A549 (cell line): Measurements from ENCODE around the gene KCNF1. TPM values are rescaled to one million over a fixed set of nuclear protein-coding genes. Genes with fewer than 3 reads are reported as not detected.

ENCODE experiments used
- ATAC-seq, 2 experiments: fragments of 200-7000 bp in 1 of 2; fragments of >200 bp in 1 of 2; cut with Nextera tagmentation in 1 of 2; cut with Tn5 transposase in 1 of 2; 3 replicates each; pipeline versions ENCODE4 v1.8.0 to v1.9.1; 2018 to 2020; ENCODE audit warnings: mild to moderate bottlenecking in 1 of 2, moderate library complexity in 1 of 2
- CTCF ChIA-PET: fragments of 300-600 bp; sonication (Branson Sonifier 250); formaldehyde crosslinking; extraction: SDS; loops from one replicate; lab custom pipeline; 2021; ENCODE audit warnings: antibody characterized with exemption, inconsistent platforms; lab: Yijun Ruan, JAX
- POLR2A ChIA-PET: fragments of 350-600 bp; formaldehyde crosslinking; extraction: SDS; loops from one replicate; lab custom pipeline; 2021; ENCODE audit warnings: antibody characterized with exemption, inconsistent platforms; lab: Yijun Ruan, JAX
- DNase-seq, 2 experiments: peaks; one replicate each; pipeline versions ENCODE4 v3.0.0 to v3.0.0-alpha.2; 2011 to 2016; ENCODE audit warnings: low read depth in 1 of 2, low spot score in 1 of 2
- FAIRE-seq: peaks from 2 replicates; lab custom pipeline; 2011; peaks lifted over from hg19 to GRCh38; lab: Jason Lieb, UNC
- H3K27ac ChIP-seq, 2 experiments: fragments of >200 bp; sonication (Bioruptor Twin); formaldehyde crosslinking; 3 replicates each; pipeline ENCODE4 v1.5.1; 2016 to 2017
- H3K4me1 ChIP-seq: fragments of >200 bp; sonication (Bioruptor Twin); formaldehyde crosslinking; 3 replicates; pipeline ENCODE4 v1.6.1; 2016
- H3K4me2 ChIP-seq: fragments of >200 bp; sonication (Bioruptor Twin); formaldehyde crosslinking; 3 replicates; pipeline ENCODE4 v1.6.1; 2016
- H3K4me3 ChIP-seq: fragments of >200 bp; sonication (Bioruptor Twin); formaldehyde crosslinking; 3 replicates; pipeline ENCODE4 v1.5.1; 2016
- H3K9me3 ChIP-seq: fragments of >200 bp; sonication (Bioruptor Twin); formaldehyde crosslinking; 3 replicates; pipeline ENCODE4 v1.6.1; 2016
- ATOH8 ChIP-seq: fragments of 250-450 bp; sonication (Bioruptor Pico); IDR thresholded peaks from 2 replicates; pipeline ENCODE4 v1.5.0; 2020; ENCODE audit warnings: low read depth, mild to moderate bottlenecking, moderate library complexity
- BHLHE40 ChIP-seq: IDR thresholded peaks from 2 replicates; pipeline ENCODE4 v1.6.1; 2012; ENCODE audit warnings: low read depth, low read length, inconsistent platforms
- CBX2 ChIP-seq: fragments of 200-600 bp; sonication (generic); IDR thresholded peaks from 2 replicates; pipeline ENCODE4 v1.6.1; 2016; ENCODE audit warnings: low read depth, mild to moderate bottlenecking, borderline replicate concordance
- EHMT2 ChIP-seq: fragments of 200-600 bp; sonication (generic); IDR thresholded peaks from 2 replicates; pipeline ENCODE4 v1.6.1; 2016; ENCODE audit warnings: antibody characterized with exemption, low read depth, mild to moderate bottlenecking, moderate library complexity
- EP300 ChIP-seq, 2 experiments: fragments of >200 bp; sonication (Bioruptor Twin); formaldehyde crosslinking; IDR thresholded peaks; 2 replicates in 1 of 2; 3 replicates in 1 of 2; pipeline ENCODE4 v1.6.1; 2016 to 2017
- HDAC2 ChIP-seq: fragments of 200-600 bp; sonication (generic); IDR thresholded peaks from 2 replicates; pipeline ENCODE4 v1.6.1; 2016
- HMGXB4 ChIP-seq: fragments of 250-450 bp; sonication (Bioruptor Pico); IDR thresholded peaks from 2 replicates; pipeline ENCODE4 v1.5.0; 2021; ENCODE audit warnings: mild to moderate bottlenecking, moderate library complexity, borderline replicate concordance
- HOXA7 ChIP-seq: fragments of 250-450 bp; sonication (Bioruptor Pico); IDR thresholded peaks from 2 replicates; pipeline ENCODE4 v1.5.0; 2020; ENCODE audit warnings: mild to moderate bottlenecking, moderate library complexity
- KDM5A ChIP-seq: fragments of 200-600 bp; sonication (generic); IDR thresholded peaks from 2 replicates; pipeline ENCODE4 v1.6.1; 2016; ENCODE audit warnings: antibody characterized with exemption, mild to moderate bottlenecking
- MAFK ChIP-seq: fragments of 450-650 bp; IDR thresholded peaks from 2 replicates; pipeline ENCODE4 v1.6.1; 2014; ENCODE audit not compliant: partially characterized antibody
- MAX ChIP-seq: IDR thresholded peaks from 2 replicates; pipeline ENCODE4 v1.6.1; 2012
- MYC ChIP-seq: IDR thresholded peaks from 2 replicates; pipeline ENCODE4 v1.6.1; 2012; ENCODE audit warnings: mild to moderate bottlenecking, inconsistent platforms, low read length, improper control_type of control experiment, borderline replicate concordance
- NPAS2 ChIP-seq: fragments of 250-450 bp; sonication (Bioruptor Pico); IDR thresholded peaks from 2 replicates; pipeline ENCODE4 v1.8.0; 2022; ENCODE audit warnings: mild to moderate bottlenecking, moderate library complexity, borderline replicate concordance
- NR3C1 ChIP-seq: fragments of >200 bp; sonication (Bioruptor Twin); formaldehyde crosslinking; IDR thresholded peaks from 3 replicates; pipeline ENCODE4 v1.6.1; 2017
- POLR2A ChIP-seq: IDR thresholded peaks from 2 replicates; pipeline ENCODE4 v1.6.1; 2012; ENCODE audit warnings: mild to moderate bottlenecking, low read length
- POLR2AphosphoS2 ChIP-seq: conservative IDR thresholded peaks from 2 replicates; pipeline ENCODE4 v1.6.1; 2012; ENCODE audit warnings: low read length, improper control_type of control experiment, inconsistent platforms
- RAD21 ChIP-seq, 2 experiments: fragments of >200 bp in 1 of 2; sonication (Bioruptor Twin) in 1 of 2; formaldehyde crosslinking in 1 of 2; IDR thresholded peaks in 1 of 2; conservative IDR thresholded peaks in 1 of 2; 2 replicates in 1 of 2; 3 replicates in 1 of 2; pipeline ENCODE4 v1.6.1; 2012 to 2018; ENCODE audit warnings: inconsistent platforms in 1 of 2
- RCOR1 ChIP-seq: fragments of 150-350 bp; IDR thresholded peaks from 2 replicates; pipeline ENCODE4 v1.6.1; 2014; ENCODE audit warnings: antibody characterized with exemption, low read length, low read depth
- TFCP2L1 ChIP-seq: fragments of 250-450 bp; sonication (Bioruptor Pico); IDR thresholded peaks from 2 replicates; pipeline ENCODE4 v1.5.0; 2021; ENCODE audit warnings: mild to moderate bottlenecking
- ZC3H11A ChIP-seq: fragments of 450-650 bp; IDR thresholded peaks from 2 replicates; pipeline ENCODE4 v1.6.1; 2014; ENCODE audit warnings: antibody characterized with exemption, mild to moderate bottlenecking
- ZFP36 ChIP-seq: fragments of 450-650 bp; IDR thresholded peaks from 2 replicates; pipeline ENCODE4 v1.6.1; 2014; ENCODE audit warnings: borderline replicate concordance; ENCODE audit not compliant: partially characterized antibody
- ZSCAN20 ChIP-seq: fragments of 250-450 bp; sonication (Bioruptor Pico); IDR thresholded peaks from 2 replicates; pipeline ENCODE4 v1.8.0; 2022; ENCODE audit warnings: mild to moderate bottlenecking, moderate library complexity
- WGBS: methylation state at CpG from one replicate; pipeline ENCODE4 v1.1.6; 2017; ENCODE audit errors: missing lambda C conversion rate; 5-methylcytosine and 5-hydroxymethylcytosine counted together
- polyA plus RNA-seq, 4 experiments: library from polyadenylated mRNA; depleted of rRNA in 3 of 4; stranded (reverse); fragments of >200 nt; fragmentation: RNase III in 1 of 4; extraction: RNeasy Plus Mini Kit Qiagen cat#74134 plus additional on column Dnase treatment in 1 of 4; gene quantifications; 2 replicates in 3 of 4; 3 replicates in 1 of 4; pipeline ENCODE4 v1.2.3, GENCODE V29; 2011 to 2017

Gene KCNF1
- polyA plus RNA-seq, 2 of the 4 experiments (the other 2 are of a cell fraction) = 3.7 to 4.4 TPM

DNA sequence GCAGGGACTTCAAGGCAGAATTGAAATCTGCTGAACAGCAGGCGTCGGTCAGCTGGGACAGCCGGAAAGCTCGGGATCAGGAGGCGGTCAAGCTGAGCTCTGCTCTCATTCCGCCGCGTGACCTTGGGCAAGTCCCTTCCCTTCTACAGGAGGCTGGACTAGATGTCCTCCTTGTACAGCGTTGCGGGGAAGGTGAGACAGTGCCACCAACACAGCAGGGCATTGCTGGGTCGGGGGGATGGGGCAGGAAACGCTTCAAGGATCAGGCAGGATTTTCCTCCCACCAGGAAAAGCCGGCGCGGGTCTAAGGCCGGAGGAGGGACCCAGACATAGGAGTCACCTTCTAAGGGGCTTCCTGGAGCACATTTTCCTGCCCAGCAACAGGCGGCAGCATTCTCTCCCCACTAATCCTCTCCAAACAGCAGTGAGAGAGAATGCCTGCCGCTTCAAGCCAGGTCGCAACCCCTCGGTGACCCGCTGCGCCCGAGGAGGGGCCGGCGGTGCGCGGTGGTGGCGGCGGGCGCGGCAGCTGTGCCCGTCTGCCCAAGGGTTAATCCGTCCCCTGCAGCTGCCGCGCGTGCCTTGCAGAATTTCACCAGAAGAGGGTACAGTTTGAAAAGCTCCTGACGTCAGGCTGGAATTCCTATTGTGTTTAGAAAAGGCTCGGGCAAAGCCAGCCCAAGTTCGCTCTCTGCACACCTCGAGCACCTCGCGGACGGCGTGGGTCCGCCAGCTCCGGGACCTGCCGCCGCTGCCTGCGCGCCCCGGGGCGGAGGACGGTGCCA, at the start of gene KCNF1 (continued):
- TF ChIP-seq CBX2 = no peak
- TF ChIP-seq NPAS2 = no peak

DNA sequence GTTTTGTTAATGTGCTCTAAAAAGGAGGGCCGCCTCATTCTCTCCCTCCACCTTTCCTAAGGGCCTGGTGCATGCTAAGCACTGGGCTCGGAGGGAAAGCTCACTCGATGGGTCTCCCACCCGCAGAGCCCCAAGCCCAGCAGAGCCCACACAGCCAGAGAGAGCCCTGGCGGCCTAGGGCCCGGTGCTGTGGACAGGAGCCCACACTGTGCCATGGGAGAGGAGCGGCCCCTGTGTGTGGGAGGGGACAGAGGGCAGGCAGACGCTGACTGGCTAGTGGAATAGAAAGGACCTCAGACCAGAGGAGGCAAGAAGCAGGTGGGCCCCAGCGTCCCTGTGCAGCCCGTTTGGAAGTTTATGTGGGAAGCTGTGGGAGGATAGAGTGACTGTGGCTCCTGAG, 49.4 kb upstream of the KCNF1 start:
- DNase-seq (no peak), ATAC-seq (no peak), FAIRE-seq (no peak)
- 70% methylated on average over 10 of the region's 10 CpGs for WGBS
- no peaks in the 10 kb centered on the region for H3K9me3 ChIP-seq
- TF ChIP-seq RCOR1 = no peak
- TF ChIP-seq ZC3H11A = no peak
- no peak for TF ChIP-seq RAD21 (conservative IDR thresholded peaks at IDR 0.05 in 1 of 2, IDR thresholded peaks at IDR 0.05 in 1 of 2)
- no peak overlapping the region for H3K4me3 ChIP-seq
- POLR2A ChIA-PET = no interaction called here
- no peak overlapping the region for H3K4me2 ChIP-seq
- no peak overlapping the region for H3K27ac ChIP-seq
- no peaks in the 10 kb centered on the region for H3K4me1 ChIP-seq
- CTCF ChIA-PET = interaction anchor here (2.7 kb wide), 1 partner anchor 30 kb away, joined by 10 read pairs; no protein-coding TSS in a partner anchor

DNA sequence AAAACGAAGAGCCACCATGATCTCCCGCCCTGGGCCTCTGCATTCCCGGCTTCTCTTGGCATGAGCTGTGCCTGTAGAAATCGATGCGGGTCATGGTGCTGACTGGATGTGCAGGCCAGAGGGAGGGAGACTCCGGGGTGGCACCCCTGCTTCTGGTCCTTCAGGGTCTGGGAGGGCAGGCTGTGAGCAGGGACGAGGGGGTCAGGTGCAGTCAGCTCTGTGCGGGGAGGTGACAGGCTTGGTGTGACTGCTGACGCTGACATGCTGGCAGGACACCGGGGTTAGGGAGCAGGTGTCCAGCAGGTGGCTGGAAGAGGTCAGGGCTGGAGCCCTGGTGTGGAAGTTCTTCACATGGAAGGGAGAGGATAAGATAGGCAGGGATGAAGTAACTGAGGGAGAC, 48.7 kb upstream of the KCNF1 start:
- DNase-seq = no peak
- no peaks in the 10 kb centered on the region for H3K4me1 ChIP-seq
- no peak for ATAC-seq
- no peak overlapping the region for H3K4me2 ChIP-seq
- FAIRE-seq = no peak
- ChIA-PET CTCF (interaction anchor here (0.7 to 2.7 kb wide), 2 partner anchors 31 to 87 kb away, joined by 4 to 10 read pairs; no protein-coding TSS in a partner anchor), POLR2A (no interaction called here)
- H3K9me3 ChIP-seq = no peaks in the 10 kb centered on the region
- WGBS = 70% methylated on average over 10 of the region's 10 CpGs
- H3K4me3 ChIP-seq = no peak overlapping the region
- no peak overlapping the region for H3K27ac ChIP-seq
- TF ChIP-seq HDAC2 = no peak
- TF ChIP-seq POLR2AphosphoS2 = no peak
- no peak for TF ChIP-seq MAX
- TF ChIP-seq ZFP36 = no peak
- TF ChIP-seq HOXA7 (CRISPR knock-in tag) = no peak

DNA sequence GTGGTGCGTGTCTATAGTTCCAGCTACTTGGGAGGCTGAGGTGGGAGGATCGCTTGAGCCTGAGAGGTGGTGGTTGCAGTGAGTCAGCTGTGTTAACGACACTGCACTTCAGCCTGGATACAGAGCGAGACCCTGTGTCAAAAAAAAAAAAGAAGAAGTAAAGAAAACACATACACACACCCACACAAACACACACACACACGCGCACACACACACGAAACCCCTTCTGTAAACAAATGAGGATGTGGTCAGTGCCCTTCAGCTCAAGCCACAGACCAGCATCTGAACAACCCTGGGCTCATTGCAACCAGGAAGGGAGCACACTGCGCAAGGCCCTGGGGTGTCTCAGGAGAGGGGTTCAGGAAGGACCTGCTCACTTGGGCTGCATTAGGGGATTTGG, 47.9 kb upstream of the KCNF1 start:
- H3K27ac ChIP-seq = no peak overlapping the region
- TF ChIP-seq ATOH8 (no peak), EHMT2 (no peak), NR3C1 (no peak), BHLHE40 (no peak), POLR2A (no peak), NPAS2 (no peak), MAX (no peak), RAD21 (conservative IDR thresholded peaks at IDR 0.05 in 1 of 2, IDR thresholded peaks at IDR 0.05 in 1 of 2) (no peak), KDM5A (no peak), MAFK (no peak), TFCP2L1 (no peak), HMGXB4 (CRISPR knock-in tag) (no peak), ZSCAN20 (CRISPR knock-in tag) (no peak), EP300 (IDR thresholded peaks at IDR 0.05) (no peak), ZC3H11A (no peak), MYC (no peak), CBX2 (no peak)
- H3K4me1 ChIP-seq = no peaks in the 10 kb centered on the region; the same call in 2 of the 3 replicates
- WGBS = 85% methylated on average over 8 of the region's 8 CpGs
- CTCF ChIA-PET = interaction anchor here (0.7 to 2.7 kb wide), 5 partner anchors 28 to 260 kb away, joined by 3 to 10 read pairs (median 8); no protein-coding TSS in a partner anchor
- H3K4me3 ChIP-seq = no peak overlapping the region
- H3K9me3 ChIP-seq = no peaks in the 10 kb centered on the region
- ATAC-seq (no peak), DNase-seq (no peak), FAIRE-seq (no peak)
- POLR2A ChIA-PET = no interaction called here
- no peak overlapping the region for H3K4me2 ChIP-seq
